ENCODE results near the gene GTF2IRD1.
"Not testable (repeated sequence)": the region's sequence is repeated elsewhere in the genome, so short reads cannot be mapped to it uniquely, and the experiment has no call there.

The GTF2IRD1 gene

DNA sequence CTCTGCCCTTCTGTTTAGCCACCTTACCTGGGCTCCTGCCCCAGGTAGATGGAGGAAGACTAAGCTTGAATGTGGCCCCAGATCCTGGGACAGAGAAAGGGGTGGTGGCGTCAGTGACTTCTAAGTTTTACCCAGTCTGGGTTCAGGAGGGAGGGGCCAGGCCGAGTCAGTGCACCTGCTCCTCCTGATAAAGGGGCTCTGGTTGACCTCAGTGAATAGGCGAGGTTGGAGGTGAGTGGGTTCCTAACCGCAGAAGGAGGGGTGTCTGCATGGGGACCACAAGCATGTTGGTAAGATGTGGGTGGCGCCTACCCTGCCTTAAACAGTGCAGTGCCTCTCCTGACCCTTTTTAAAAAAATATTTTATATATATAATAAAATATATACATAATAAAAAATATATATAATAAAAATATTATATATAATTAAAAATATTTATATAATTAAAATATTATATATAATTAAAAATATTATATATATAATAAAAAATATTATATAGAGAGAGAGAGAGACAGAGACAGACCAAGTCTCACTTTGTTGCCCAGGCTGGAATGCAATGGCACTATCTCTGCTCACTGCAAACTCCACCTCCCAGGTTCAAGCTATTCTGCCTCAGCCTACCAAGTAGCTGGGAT is 106.5 kb downstream of the GTF2IRD1 start:
- Histone ChIP-seq H3K4me1 (ENCODE audit: insufficient read depth, insufficient read length) (no peaks in the 10 kb centered on the region), H3K4me3 (ENCODE audit: insufficient read length, low read depth) (no peak overlapping the region), H3K36me3 (ENCODE audit: insufficient read depth, insufficient read length, low read length) (peaks cover 32% of the 10 kb centered on the region), H3K9ac (ENCODE audit: insufficient read length, low read depth) (no peak overlapping the region), H3K27me3 (ENCODE audit: insufficient read depth, insufficient read length) (no peaks in the 10 kb centered on the region), H3K9me3 (ENCODE audit: insufficient read depth, low read length) (no peaks in the 10 kb centered on the region)
- DNase-seq (ENCODE audit: low read depth, low spot score) = no peak
- TF ChIP-seq SUZ12 (IDR thresholded peaks at IDR 0.05; ENCODE audit: extremely low read depth, insufficient read depth, insufficient read length) (no peak), YY1 (IDR thresholded peaks at IDR 0.05; ENCODE audit: insufficient read depth, insufficient read length) (no peak), ZNF274 (IDR thresholded peaks at IDR 0.05; ENCODE audit: low read depth, low read length) (no peak)

DNA sequence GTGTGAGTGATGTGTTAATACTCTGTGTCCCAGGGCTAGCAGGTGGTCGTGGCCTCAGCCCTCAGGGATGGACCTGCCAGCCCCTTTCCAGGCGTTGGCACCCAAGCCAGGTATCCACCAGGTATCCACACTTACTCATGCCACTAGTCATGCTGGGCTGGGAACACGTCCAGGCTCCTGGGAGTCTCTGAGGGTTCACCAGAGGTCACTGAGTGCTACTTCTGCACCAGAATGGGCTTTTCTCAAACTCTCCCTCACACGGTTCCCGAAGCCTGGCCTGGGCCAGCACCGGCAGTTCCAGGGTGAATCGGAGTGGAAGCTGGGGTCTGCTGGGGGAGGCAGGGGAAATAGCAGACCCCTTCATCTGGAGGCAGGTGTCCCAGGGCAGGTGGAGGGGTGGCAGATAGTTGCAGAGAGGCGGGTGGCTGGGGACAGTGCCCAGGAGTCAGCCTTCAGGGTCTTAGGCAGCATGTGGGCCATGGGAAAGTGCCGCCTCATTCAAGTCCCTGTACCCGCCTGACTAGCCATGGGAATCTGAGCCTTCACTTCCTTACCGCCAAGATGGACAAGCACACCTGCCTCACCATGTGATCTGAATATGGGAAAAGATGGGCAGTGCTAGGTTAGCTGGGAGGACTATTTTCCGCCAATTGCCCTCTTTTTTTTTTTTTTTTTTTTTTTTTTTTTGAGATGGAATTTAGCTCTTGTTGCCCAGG is 108.3 kb downstream of the GTF2IRD1 start:
- H3K9me3 ChIP-seq (ENCODE audit: insufficient read depth, low read length) = no peaks in the 10 kb centered on the region
- H3K9ac ChIP-seq (ENCODE audit: insufficient read length, low read depth) = no peak overlapping the region
- no peak for DNase-seq (ENCODE audit: low read depth, low spot score)

DNA sequence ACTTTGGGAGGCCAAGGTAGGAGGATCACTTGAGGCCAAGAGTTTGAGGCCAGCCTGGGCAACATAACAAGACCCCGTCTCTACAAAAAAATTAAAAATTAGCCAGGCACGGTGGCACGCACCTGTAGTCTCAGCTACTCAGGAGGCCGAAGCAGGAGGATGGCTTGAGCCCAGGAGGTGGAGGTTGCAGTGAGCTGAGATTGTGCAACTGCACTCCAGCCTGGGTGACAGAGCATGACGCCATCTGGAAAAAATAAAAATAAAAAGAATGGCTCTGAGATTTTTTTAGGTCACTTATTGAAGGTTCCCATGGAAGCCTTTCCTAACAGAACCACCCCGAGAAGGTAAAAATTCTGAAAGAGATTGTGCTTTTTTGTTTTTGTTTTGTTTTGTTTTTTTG is 109.9 kb downstream of the GTF2IRD1 start:
- peaks cover 29% of the 10 kb centered on the region for H3K36me3 ChIP-seq (ENCODE audit: insufficient read depth, insufficient read length, low read length)
- not testable (repeated sequence) for H3K9ac ChIP-seq (ENCODE audit: insufficient read length, low read depth); H3K27me3 ChIP-seq (ENCODE audit: insufficient read depth, insufficient read length); DNase-seq (ENCODE audit: low read depth, low spot score); H3K9me3 ChIP-seq (ENCODE audit: insufficient read depth, low read length); H3K4me1 ChIP-seq (ENCODE audit: insufficient read depth, insufficient read length); H3K4me3 ChIP-seq (ENCODE audit: insufficient read length, low read depth)

More for the DNA sequence above, 108.3 kb downstream of the GTF2IRD1 start:
- H3K36me3 ChIP-seq (ENCODE audit: insufficient read depth, insufficient read length, low read length) = peaks cover 34% of the 10 kb centered on the region
- H3K27me3 ChIP-seq (ENCODE audit: insufficient read depth, insufficient read length) = no peaks in the 10 kb centered on the region
- H3K4me1 ChIP-seq (ENCODE audit: insufficient read depth, insufficient read length) = no peaks in the 10 kb centered on the region
- no peak for TF ChIP-seq SUZ12 (IDR thresholded peaks at IDR 0.05; ENCODE audit: extremely low read depth, insufficient read depth, insufficient read length)
- no peak for TF ChIP-seq ZNF274 (IDR thresholded peaks at IDR 0.05; ENCODE audit: low read depth, low read length)
- no peak for TF ChIP-seq YY1 (IDR thresholded peaks at IDR 0.05; ENCODE audit: insufficient read depth, insufficient read length)
- H3K4me3 ChIP-seq (ENCODE audit: insufficient read length, low read depth) = no peak overlapping the region

DNA sequence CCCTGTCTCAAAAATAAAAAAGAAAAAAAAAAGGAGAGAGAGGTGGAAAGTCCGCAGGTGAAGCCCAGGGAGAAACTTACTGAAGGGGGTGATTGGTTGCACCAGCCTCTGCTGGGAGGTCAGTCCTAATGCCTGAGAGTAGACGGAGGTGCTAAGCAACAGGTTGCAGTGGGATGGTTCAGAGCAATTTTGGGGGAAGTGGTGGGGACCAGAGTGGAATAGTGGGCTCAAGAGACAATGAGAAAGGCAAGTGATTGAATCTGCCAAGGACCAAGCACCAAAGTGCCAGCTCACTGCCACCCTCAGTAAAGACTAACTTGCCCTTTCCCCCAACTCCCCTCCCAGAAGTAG is 113.6 kb downstream of the GTF2IRD1 start:
- H3K9me3 ChIP-seq (ENCODE audit: insufficient read depth, low read length) = no peaks in the 10 kb centered on the region
- H3K27me3 ChIP-seq (ENCODE audit: insufficient read depth, insufficient read length) = no peaks in the 10 kb centered on the region
- TF ChIP-seq ZNF274 (IDR thresholded peaks at IDR 0.05; ENCODE audit: low read depth, low read length) = no peak
- no peak for TF ChIP-seq SUZ12 (IDR thresholded peaks at IDR 0.05; ENCODE audit: extremely low read depth, insufficient read depth, insufficient read length)
- TF ChIP-seq YY1 (IDR thresholded peaks at IDR 0.05; ENCODE audit: insufficient read depth, insufficient read length) = no peak
- H3K4me1 ChIP-seq (ENCODE audit: insufficient read depth, insufficient read length) = peaks cover 2% of the 10 kb centered on the region
- no peak overlapping the region for H3K9ac ChIP-seq (ENCODE audit: insufficient read length, low read depth)
- H3K4me3 ChIP-seq (ENCODE audit: insufficient read length, low read depth) = no peak overlapping the region
- H3K36me3 ChIP-seq (ENCODE audit: insufficient read depth, insufficient read length, low read length) = peaks cover 13% of the 10 kb centered on the region
- DNase-seq (ENCODE audit: low read depth, low spot score) = no peak

DNA sequence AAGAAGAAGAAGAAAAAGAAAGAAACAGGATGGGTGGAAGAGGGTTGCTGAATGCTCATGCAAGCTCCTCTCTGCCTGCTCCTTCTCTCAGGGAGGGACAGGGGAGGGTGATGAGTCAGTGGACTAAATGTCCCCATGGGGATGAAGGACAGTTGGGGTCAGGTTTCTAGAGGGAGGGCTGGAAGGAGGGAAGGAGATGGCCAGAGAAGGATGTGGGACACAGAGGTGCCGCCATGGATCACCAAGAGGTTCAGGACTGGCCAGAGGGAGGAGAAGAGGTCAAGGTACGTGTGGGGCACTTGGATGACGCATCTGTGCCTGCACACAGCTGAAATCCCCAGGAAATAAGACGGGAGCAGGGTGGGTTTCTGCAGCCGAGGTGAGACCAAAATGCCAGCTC is 115.0 kb downstream of the GTF2IRD1 start:
- no peaks in the 10 kb centered on the region for H3K9me3 ChIP-seq (ENCODE audit: insufficient read depth, low read length)
- no peaks in the 10 kb centered on the region for H3K27me3 ChIP-seq (ENCODE audit: insufficient read depth, insufficient read length)
- no peak for TF ChIP-seq SUZ12 (IDR thresholded peaks at IDR 0.05; ENCODE audit: extremely low read depth, insufficient read depth, insufficient read length)
- no peak for TF ChIP-seq ZNF274 (IDR thresholded peaks at IDR 0.05; ENCODE audit: low read depth, low read length)
- TF ChIP-seq YY1 (IDR thresholded peaks at IDR 0.05; ENCODE audit: insufficient read depth, insufficient read length) = no peak
- no peak overlapping the region for H3K9ac ChIP-seq (ENCODE audit: insufficient read length, low read depth)
- peaks cover 10% of the 10 kb centered on the region for H3K36me3 ChIP-seq (ENCODE audit: insufficient read depth, insufficient read length, low read length)
- no peak for DNase-seq (ENCODE audit: low read depth, low spot score)
- H3K4me1 ChIP-seq (ENCODE audit: insufficient read depth, insufficient read length) = peaks cover 2% of the 10 kb centered on the region
- no peak overlapping the region for H3K4me3 ChIP-seq (ENCODE audit: insufficient read length, low read depth)

DNA sequence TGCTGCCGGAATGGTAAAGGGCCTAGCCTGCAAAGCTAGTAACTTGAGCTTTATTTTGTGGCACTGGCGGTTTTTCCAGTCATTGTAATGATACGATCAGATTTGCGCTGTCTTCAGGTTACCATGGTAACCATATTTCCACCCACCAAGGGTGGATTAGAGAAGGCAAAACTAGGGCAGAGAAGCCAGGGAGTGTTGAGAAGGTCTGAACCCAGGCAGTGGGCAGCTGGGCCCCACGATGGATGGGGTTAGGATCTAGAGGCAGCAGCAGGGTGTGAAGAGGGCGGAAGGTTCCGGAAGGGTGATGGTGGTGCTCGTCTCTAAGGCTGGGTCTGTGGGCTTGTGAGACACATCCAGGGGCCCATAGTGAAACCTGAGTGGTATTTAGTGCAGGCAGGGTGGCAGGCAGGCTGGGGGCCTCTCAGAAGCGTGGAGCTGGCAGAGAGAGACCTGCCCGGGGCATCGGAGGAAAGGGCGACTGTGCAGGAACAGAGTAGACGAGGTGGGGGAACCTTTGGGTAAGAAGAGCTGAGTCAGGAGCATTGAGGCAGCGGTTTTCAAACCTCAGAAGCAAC is 115.9 kb downstream of the GTF2IRD1 start:
- no peak for DNase-seq (ENCODE audit: low read depth, low spot score)
- Histone ChIP-seq H3K4me1 (ENCODE audit: insufficient read depth, insufficient read length) (peaks cover 2% of the 10 kb centered on the region), H3K9ac (ENCODE audit: insufficient read length, low read depth) (no peak overlapping the region), H3K27me3 (ENCODE audit: insufficient read depth, insufficient read length) (no peaks in the 10 kb centered on the region), H3K9me3 (ENCODE audit: insufficient read depth, low read length) (no peaks in the 10 kb centered on the region), H3K36me3 (ENCODE audit: insufficient read depth, insufficient read length, low read length) (peaks cover 7% of the 10 kb centered on the region), H3K4me3 (ENCODE audit: insufficient read length, low read depth) (no peak overlapping the region)
- no peak for TF ChIP-seq SUZ12 (IDR thresholded peaks at IDR 0.05; ENCODE audit: extremely low read depth, insufficient read depth, insufficient read length)
- TF ChIP-seq ZNF274 (IDR thresholded peaks at IDR 0.05; ENCODE audit: low read depth, low read length) = no peak
- no peak for TF ChIP-seq YY1 (IDR thresholded peaks at IDR 0.05; ENCODE audit: insufficient read depth, insufficient read length)

DNA sequence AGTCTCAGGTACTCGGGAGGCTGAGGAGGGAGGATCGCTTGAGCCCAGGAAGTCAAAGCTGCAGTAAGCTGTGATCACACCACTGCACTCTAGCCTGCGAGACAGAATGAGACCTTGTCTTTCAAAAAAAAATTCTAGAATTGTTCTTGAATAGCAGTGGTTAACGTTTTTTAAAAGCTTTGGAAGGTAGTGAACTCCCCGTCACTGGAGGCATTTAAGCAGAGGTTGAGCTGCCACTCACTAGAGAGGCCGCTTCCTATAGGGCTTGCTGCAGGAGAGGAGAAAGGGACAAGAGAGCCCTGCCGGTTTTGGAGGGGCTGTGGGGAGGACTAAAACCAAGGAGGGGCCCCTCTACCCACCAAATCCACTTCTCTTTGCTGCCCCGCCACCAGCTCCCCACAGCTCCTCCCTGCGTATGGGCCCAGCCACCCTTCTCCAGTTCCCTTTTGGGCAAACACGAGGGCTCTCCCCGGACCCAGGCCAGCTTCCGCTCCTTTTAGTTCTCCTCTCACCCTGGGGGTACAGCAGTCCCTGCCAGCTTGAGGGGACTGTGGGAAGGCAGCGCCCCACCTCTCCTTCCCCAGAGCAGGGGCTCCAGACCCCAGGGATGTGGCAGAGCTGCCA is 116.9 kb downstream of the GTF2IRD1 start:
- H3K4me1 ChIP-seq (ENCODE audit: insufficient read depth, insufficient read length) = peaks cover 2% of the 10 kb centered on the region
- no peak overlapping the region for H3K4me3 ChIP-seq (ENCODE audit: insufficient read length, low read depth)
- no peaks in the 10 kb centered on the region for H3K9me3 ChIP-seq (ENCODE audit: insufficient read depth, low read length)
- DNase-seq (ENCODE audit: low read depth, low spot score) = no peak
- H3K9ac ChIP-seq (ENCODE audit: insufficient read length, low read depth) = no peak overlapping the region
- TF ChIP-seq YY1 (IDR thresholded peaks at IDR 0.05; ENCODE audit: insufficient read depth, insufficient read length) = no peak
- no peak for TF ChIP-seq ZNF274 (IDR thresholded peaks at IDR 0.05; ENCODE audit: low read depth, low read length)
- no peak for TF ChIP-seq SUZ12 (IDR thresholded peaks at IDR 0.05; ENCODE audit: extremely low read depth, insufficient read depth, insufficient read length)
- H3K36me3 ChIP-seq (ENCODE audit: insufficient read depth, insufficient read length, low read length) = peaks cover 4% of the 10 kb centered on the region
- H3K27me3 ChIP-seq (ENCODE audit: insufficient read depth, insufficient read length) = no peaks in the 10 kb centered on the region
